Right lobe of liver (tissue), 4 donors: ENCODE measurements around the gene COG7.

Source experiments
- POLR2A ChIP-seq: fragments of 450-650 bp; IDR thresholded peaks from one replicate; pipeline ENCODE4 v1.6.1; 2017; ENCODE audit warnings: antibody characterized with exemption, mild to moderate bottlenecking
- TF ChIP-seq, protein P1 (sequence below), 4 donors: fragments of 200-600 bp in 3 of 4; fragments of 450-650 bp in 1 of 4; IDR thresholded peaks; one replicate each; pipeline versions ENCODE4 v1.5.1 to v1.8.0; 2016 to 2022; ENCODE audit warnings: antibody characterized with exemption in 4 of 4, mild to moderate bottlenecking in 2 of 4
- donor health status: DM: no; HTN: no; CAD: no.
- donor health status: DM: no; HTN: no; CAD: no.
- donor health status: DM: no; HTN: yes; CAD: no.

- TF ChIP-seq, protein P1, sequence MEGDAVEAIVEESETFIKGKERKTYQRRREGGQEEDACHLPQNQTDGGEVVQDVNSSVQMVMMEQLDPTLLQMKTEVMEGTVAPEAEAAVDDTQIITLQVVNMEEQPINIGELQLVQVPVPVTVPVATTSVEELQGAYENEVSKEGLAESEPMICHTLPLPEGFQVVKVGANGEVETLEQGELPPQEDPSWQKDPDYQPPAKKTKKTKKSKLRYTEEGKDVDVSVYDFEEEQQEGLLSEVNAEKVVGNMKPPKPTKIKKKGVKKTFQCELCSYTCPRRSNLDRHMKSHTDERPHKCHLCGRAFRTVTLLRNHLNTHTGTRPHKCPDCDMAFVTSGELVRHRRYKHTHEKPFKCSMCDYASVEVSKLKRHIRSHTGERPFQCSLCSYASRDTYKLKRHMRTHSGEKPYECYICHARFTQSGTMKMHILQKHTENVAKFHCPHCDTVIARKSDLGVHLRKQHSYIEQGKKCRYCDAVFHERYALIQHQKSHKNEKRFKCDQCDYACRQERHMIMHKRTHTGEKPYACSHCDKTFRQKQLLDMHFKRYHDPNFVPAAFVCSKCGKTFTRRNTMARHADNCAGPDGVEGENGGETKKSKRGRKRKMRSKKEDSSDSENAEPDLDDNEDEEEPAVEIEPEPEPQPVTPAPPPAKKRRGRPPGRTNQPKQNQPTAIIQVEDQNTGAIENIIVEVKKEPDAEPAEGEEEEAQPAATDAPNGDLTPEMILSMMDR (IDR thresholded peaks at IDR 0.05): no peak
- no peak for TF ChIP-seq POLR2A
Observed at GRCh38 chr16:23408242-23408822, 44.7 kb downstream of the COG7 start.
